Vagina (tissue), 2 donors: ENCODE results near the gene ERAS.

Experiments
- CTCF ChIP-seq, 3 experiments: fragments of 450-650 bp in 2 of 3; fragments of 200-600 bp in 1 of 3; sonication (generic) in 1 of 3; IDR thresholded peaks; one replicate each; pipeline ENCODE4 v1.5.1; 2017 to 2019; ENCODE audit warnings: antibody characterized with exemption in 3 of 3, mild to moderate bottlenecking in 2 of 3, moderate library complexity in 2 of 3
- POLR2A ChIP-seq, 2 donors: fragments of 450-650 bp; IDR thresholded peaks; one replicate each; pipeline ENCODE4 v1.6.1; 2017; ENCODE audit warnings: antibody characterized with exemption in 2 of 2, mild to moderate bottlenecking in 2 of 2, moderate library complexity in 2 of 2
- POLR2AphosphoS5 ChIP-seq, 2 donors: sonication (generic); formaldehyde crosslinking; IDR thresholded peaks; one replicate each; pipeline ENCODE4 v1.9.0; 2017; ENCODE audit warnings: antibody characterized with exemption in 2 of 2, mild to moderate bottlenecking in 2 of 2, low read depth in 1 of 2; ENCODE audit not compliant: insufficient read depth in 1 of 2

GRCh38 chrX:48798318-48798717, 28.0 kb upstream of the ERAS start:
- TF ChIP-seq POLR2A (IDR thresholded peaks at IDR 0.05) (no peak), CTCF (IDR thresholded peaks at IDR 0.05) (no peak), POLR2AphosphoS5 (IDR thresholded peaks at IDR 0.05; ENCODE audit: insufficient read depth in 1 of 2, low read depth in 1 of 2) (no peak)
